SIG-M5 (cell line): ENCODE data around the gene HERC2.

Experiments used
- DNase-seq: peaks from one replicate; lab custom pipeline; 2025; lab: John Stamatoyannopoulos, UW

Gene HERC2

GRCh38 chr15:28096670-28097431 is 225.1 kb downstream of the HERC2 start:
- DNase-seq = no peak

GRCh38 chr15:28096411-28096669 is 225.6 kb downstream of the HERC2 start:
- no peak for DNase-seq

- no peak for DNase-seq
Observed at GRCh38 chr15:28094732-28095521, 227.1 kb downstream of the HERC2 start.

DNA sequence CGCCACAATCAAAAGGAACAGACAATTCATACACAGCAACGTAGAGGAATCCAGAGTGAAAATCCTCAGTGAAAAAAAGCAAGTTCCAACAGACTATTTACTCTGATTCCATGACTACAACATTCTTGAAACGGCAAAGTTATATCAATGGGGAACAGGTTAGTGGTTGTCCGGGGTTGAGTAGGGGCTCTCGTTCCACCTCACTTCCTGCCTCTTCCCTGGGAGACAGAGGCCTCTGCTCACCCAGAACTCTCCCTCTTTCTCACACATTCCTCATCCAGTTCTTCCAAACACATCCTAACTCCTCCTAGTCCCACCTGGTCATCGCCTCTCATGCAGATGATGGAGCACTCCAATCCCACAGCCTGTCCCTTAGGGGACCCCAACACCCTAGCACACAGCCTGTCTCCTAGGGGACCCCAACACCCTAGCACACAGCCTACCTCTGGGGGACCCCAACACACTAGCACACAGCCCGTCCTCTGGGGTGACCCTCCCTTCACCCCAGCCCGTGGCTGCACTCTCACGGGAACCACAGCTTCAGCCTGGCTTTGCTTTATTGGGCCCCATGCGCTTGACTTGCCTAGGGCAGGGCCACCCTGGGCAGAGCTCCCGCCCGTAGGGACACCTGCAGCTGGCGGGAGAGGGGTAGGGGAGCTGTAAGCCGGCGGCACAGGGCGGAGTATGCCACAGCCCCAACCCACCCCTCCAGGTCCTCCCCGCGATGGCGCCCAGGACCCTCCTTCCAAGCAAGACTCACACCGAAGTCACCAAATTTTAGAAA is 228.0 kb downstream of the HERC2 start:
- no peak for DNase-seq

GRCh38 chr15:28091313-28091712 is 230.7 kb downstream of the HERC2 start:
- no peak for DNase-seq

DNA sequence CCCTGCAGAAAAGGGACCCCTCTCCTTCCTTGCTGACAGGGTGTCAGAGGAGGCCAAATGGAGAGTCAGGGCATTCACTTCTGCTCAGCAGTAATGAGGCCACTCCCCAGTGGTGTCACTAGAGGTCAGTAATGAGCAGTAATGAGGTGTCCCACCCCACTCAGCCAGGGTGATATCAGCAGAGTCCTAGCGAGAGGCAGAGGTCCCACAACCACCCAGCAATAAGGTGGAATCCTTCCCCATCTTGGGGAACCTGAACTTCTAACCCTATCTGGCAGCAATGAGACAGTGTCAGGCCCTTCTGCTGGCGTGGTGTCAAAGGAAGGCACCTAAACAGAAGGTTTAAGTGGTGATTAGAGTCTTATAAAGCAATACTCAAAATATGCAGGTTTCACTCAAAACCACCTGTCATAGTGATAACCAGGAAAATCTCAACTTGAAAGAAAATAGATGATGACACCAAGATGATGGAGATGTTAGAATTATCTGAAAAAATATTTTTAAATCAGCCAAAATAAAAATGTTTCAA is 235.7 kb downstream of the HERC2 start:
- DNase-seq = no peak

GRCh38 chr15:28085489-28086174 is 236.3 kb downstream of the HERC2 start:
- no peak for DNase-seq

DNA sequence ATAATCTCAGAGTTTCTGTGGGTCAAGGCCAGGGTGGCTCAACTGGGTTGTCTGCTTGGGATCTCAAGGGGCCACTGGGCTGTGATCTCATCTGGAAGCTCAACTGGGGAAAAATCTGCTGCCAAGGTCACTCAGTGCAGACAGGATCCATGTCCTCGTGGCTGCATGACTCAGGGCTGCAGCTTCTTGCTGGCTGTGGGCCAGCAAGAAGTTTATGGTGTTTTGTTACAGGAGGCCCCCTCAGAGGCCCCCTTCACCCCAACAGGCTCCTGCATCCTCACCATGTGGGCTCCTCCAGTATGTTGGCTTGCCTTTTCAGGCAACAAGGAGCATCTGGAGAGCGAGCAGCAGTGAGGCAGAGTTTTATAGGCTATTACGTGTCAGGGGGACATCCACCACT is 237.4 kb downstream of the HERC2 start:
- DNase-seq = no peak

GRCh38 chr15:28082891-28083684 is 238.9 kb downstream of the HERC2 start:
- DNase-seq = no peak

DNA sequence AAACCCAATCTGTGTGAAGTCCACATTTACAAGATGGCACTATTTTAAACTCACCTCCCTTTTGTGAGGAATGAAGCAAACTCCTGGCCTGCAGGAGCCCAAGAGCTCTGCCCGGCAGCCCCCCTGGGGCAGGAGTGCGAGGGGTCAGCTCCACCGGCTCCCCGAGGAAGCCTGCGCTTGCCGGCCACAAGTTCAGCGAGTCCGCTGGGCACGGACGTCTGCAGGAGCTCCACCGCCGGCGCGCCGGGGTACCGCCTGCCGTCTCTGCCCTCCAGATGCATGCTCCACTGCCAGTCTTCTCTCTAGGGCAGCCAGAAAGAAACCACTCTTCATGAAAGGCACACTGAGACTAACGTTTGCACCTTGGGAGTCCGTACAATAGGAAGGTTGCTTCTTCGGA is 240.4 kb downstream of the HERC2 start:
- DNase-seq = no peak

- no peak for DNase-seq
Observed at GRCh38 chr15:28080386-28080785, 241.6 kb downstream of the HERC2 start.

GRCh38 chr15:28079313-28079969 is 242.5 kb downstream of the HERC2 start:
- DNase-seq = no peak

GRCh38 chr15:28078191-28078719 is 243.7 kb downstream of the HERC2 start:
- DNase-seq = no peak

- DNase-seq = no peak
Observed at GRCh38 chr15:28075573-28075972, 246.4 kb downstream of the HERC2 start.

- DNase-seq = no peak
Observed at GRCh38 chr15:28068930-28069329, 253.0 kb downstream of the HERC2 start.

GRCh38 chr15:28066231-28066630 is 255.7 kb downstream of the HERC2 start:
- DNase-seq = no peak
